H9 (cell line): ENCODE data around the gene ITGB2. TPM values are rescaled to one million over a fixed set of nuclear protein-coding genes. Genes with fewer than 3 reads are reported as not detected.

ENCODE experiments used
- DNase-seq: peaks from one replicate; pipeline ENCODE4 v3.0.0-alpha.2; 2017
- H2AFZ ChIP-seq: one replicate; pipeline ENCODE4 v1.6.1; 2013; ENCODE audit warnings: mild to moderate bottlenecking, low read length, control low read depth, moderate library complexity
- H2AK5ac ChIP-seq: 2 replicates; pipeline ENCODE4 v1.6.1; 2013; ENCODE audit warnings: low read length, control low read depth, mixed read lengths; ENCODE audit not compliant: insufficient read length
- H2BK120ac ChIP-seq: one replicate; pipeline ENCODE4 v1.6.1; 2013; ENCODE audit warnings: low read depth, mild to moderate bottlenecking, low read length, control low read depth, inconsistent platforms; ENCODE audit not compliant: poor library complexity, severe bottlenecking
- H2BK12ac ChIP-seq: 2 replicates; pipeline ENCODE4 v1.6.1; 2013; ENCODE audit warnings: low read length, control low read depth, mixed read lengths, low read depth; ENCODE audit not compliant: insufficient read length
- H2BK15ac ChIP-seq: 2 replicates; pipeline ENCODE4 v1.6.1; 2013; ENCODE audit warnings: low read depth, low read length, control low read depth
- H2BK20ac ChIP-seq: one replicate; pipeline ENCODE4 v1.6.1; 2013; ENCODE audit warnings: low read depth, mild to moderate bottlenecking, low read length, control low read depth, inconsistent platforms; ENCODE audit not compliant: poor library complexity, severe bottlenecking
- H2BK5ac ChIP-seq: 2 replicates; pipeline ENCODE4 v1.6.1; 2013; ENCODE audit warnings: low read length, control low read depth, mixed read lengths; ENCODE audit not compliant: insufficient read length
- H3K14ac ChIP-seq: 2 replicates; pipeline ENCODE4 v1.6.1; 2013; ENCODE audit warnings: low read length, control low read depth; ENCODE audit not compliant: insufficient read depth
- H3K18ac ChIP-seq: 2 replicates; pipeline ENCODE4 v1.6.1; 2013; ENCODE audit warnings: low read depth, mild to moderate bottlenecking, mixed read lengths, low read length, control low read depth; ENCODE audit not compliant: insufficient read length
- H3K23ac ChIP-seq: 2 replicates; pipeline ENCODE4 v1.6.1; 2013; ENCODE audit warnings: low read length, control low read depth, mixed read lengths, low read depth; ENCODE audit not compliant: insufficient read length
- H3K23me2 ChIP-seq: 2 replicates; pipeline ENCODE4 v1.6.1; 2013; ENCODE audit warnings: low read depth, mild to moderate bottlenecking, mixed read lengths, low read length, control low read depth; ENCODE audit not compliant: insufficient read length, poor library complexity, severe bottlenecking
- H3K27ac ChIP-seq: 2 replicates; pipeline ENCODE4 v1.5.1; 2013; ENCODE audit warnings: low read length, control low read depth, mixed read lengths, low read depth; ENCODE audit not compliant: insufficient read length
- H3K27me3 ChIP-seq: 2 replicates; pipeline ENCODE4 v1.6.1; 2013; ENCODE audit warnings: low read length, control low read depth, inconsistent platforms; ENCODE audit not compliant: insufficient read depth
- H3K4ac ChIP-seq: 2 replicates; pipeline ENCODE4 v1.6.1; 2013; ENCODE audit warnings: low read depth, mild to moderate bottlenecking, control low read depth, inconsistent platforms, low read length, moderate library complexity
- H3K4me1 ChIP-seq: 2 replicates; pipeline ENCODE4 v1.6.1; 2013; ENCODE audit warnings: low read length, control low read depth, inconsistent platforms; ENCODE audit not compliant: insufficient read depth
- H3K4me2 ChIP-seq: 2 replicates; pipeline ENCODE4 v1.6.1; 2013; ENCODE audit warnings: low read length, control low read depth, mixed read lengths; ENCODE audit not compliant: insufficient read length, insufficient read depth
- H3K56ac ChIP-seq: 2 replicates; pipeline ENCODE4 v1.6.1; 2013; ENCODE audit warnings: low read depth, mild to moderate bottlenecking, mixed read lengths, low read length, control low read depth; ENCODE audit not compliant: insufficient read length
- H3K79me1 ChIP-seq: 2 replicates; pipeline ENCODE4 v1.6.1; 2013; ENCODE audit warnings: low read depth, mild to moderate bottlenecking, moderate library complexity, low read length, control low read depth, inconsistent platforms; ENCODE audit not compliant: insufficient read depth, poor library complexity, severe bottlenecking
- H3K79me2 ChIP-seq: 2 replicates; pipeline ENCODE4 v1.6.1; 2013; ENCODE audit warnings: low read length, control low read depth, inconsistent platforms; ENCODE audit not compliant: insufficient read depth
- H3K9ac ChIP-seq: 2 replicates; pipeline ENCODE4 v1.6.1; 2013; ENCODE audit warnings: low read length, control low read depth, mixed read lengths; ENCODE audit not compliant: insufficient read length; ENCODE audit errors: extremely low read depth
- H3K9me3 ChIP-seq: one replicate; pipeline ENCODE4 v1.6.1; 2013; ENCODE audit warnings: low read depth, low read length, inconsistent platforms; ENCODE audit not compliant: control insufficient read depth
- H3T11ph ChIP-seq: one replicate; pipeline ENCODE4 v1.6.1; 2013; ENCODE audit warnings: mild to moderate bottlenecking, low read length, control low read depth, inconsistent platforms
- H4K20me1 ChIP-seq: one replicate; pipeline ENCODE4 v1.6.1; 2013; ENCODE audit not compliant: control insufficient read depth, insufficient read length, insufficient read depth
- H4K5ac ChIP-seq: 2 replicates; pipeline ENCODE4 v1.6.1; 2013; ENCODE audit warnings: low read depth, mild to moderate bottlenecking, mixed read lengths, low read length, control low read depth; ENCODE audit not compliant: insufficient read length
- H4K8ac ChIP-seq: replicated peaks from 2 replicates; pipeline ENCODE4 v1.6.1; 2013; ENCODE audit warnings: low read length, control low read depth, mixed read lengths, low read depth; ENCODE audit not compliant: insufficient read length
- H4K91ac ChIP-seq: 2 replicates; pipeline ENCODE4 v1.6.1; 2013; ENCODE audit warnings: low read depth, mild to moderate bottlenecking, moderate library complexity, mixed read lengths, low read length, control low read depth; ENCODE audit not compliant: insufficient read length
- H3K27ac Mint-ChIP-seq, 3 experiments: 2 replicates in 2 of 3; 3 replicates in 1 of 3; pipeline ENCODE4 v1.8.0; 2020 to 2021; ENCODE audit warnings: mixed read lengths in 3 of 3, mild to moderate bottlenecking in 1 of 3, moderate library complexity in 1 of 3
- H3K27me3 Mint-ChIP-seq: 2 replicates; pipeline ENCODE4 v1.8.0; 2021; ENCODE audit warnings: low read depth, mild to moderate bottlenecking, moderate library complexity, mixed read lengths
- H3K36me3 Mint-ChIP-seq, 3 experiments: 2 replicates in 2 of 3; 3 replicates in 1 of 3; pipeline ENCODE4 v1.8.0; 2020 to 2021; ENCODE audit warnings: low read depth in 3 of 3, mixed read lengths in 3 of 3; ENCODE audit not compliant: insufficient read depth in 1 of 3
- H3K4me1 Mint-ChIP-seq, 2 experiments: 2 replicates each; pipeline ENCODE4 v1.8.0; 2020; ENCODE audit warnings: mixed read lengths in 2 of 2
- H3K4me3 Mint-ChIP-seq, 2 experiments: 2 replicates in 1 of 2; 3 replicates in 1 of 2; pipeline ENCODE4 v1.8.0; 2020 to 2021; ENCODE audit warnings: mild to moderate bottlenecking in 2 of 2, mixed read lengths in 2 of 2, moderate library complexity in 1 of 2
- H3K9me3 Mint-ChIP-seq, 2 experiments: 2 replicates in 1 of 2; 3 replicates in 1 of 2; pipeline ENCODE4 v1.8.0; 2020; ENCODE audit warnings: mild to moderate bottlenecking in 2 of 2, mixed read lengths in 2 of 2, moderate library complexity in 1 of 2
- whole genome bisulfite sequencing: extraction: QIAGEN DNeasy Blood & Tissue Kit; methylation state at CpG from one replicate; pipeline ENCODE4 v1.1.7; 2013; ENCODE audit warnings: missing lambda C conversion rate, low lambda C conversion rate, mixed read lengths; ENCODE audit not compliant: insufficient read length; ENCODE audit errors: extremely low coverage; 5-methylcytosine and 5-hydroxymethylcytosine counted together
- total RNA-seq: library from RNA; stranded (reverse); gene quantifications from 2 replicates; pipeline ENCODE4 v1.2.1, GENCODE V29; 2021
- TF ChIP-seq, protein P1 (sequence below): fragments of 200-600 bp; sonication (generic); conservative IDR thresholded peaks from 3 replicates; pipeline ENCODE4 v1.8.0; 2021; ENCODE audit warnings: antibody characterized with exemption, mild to moderate bottlenecking

The ITGB2 gene
- total RNA-seq, 1 experiment from 2014 or later: 1.1 TPM

DNA sequence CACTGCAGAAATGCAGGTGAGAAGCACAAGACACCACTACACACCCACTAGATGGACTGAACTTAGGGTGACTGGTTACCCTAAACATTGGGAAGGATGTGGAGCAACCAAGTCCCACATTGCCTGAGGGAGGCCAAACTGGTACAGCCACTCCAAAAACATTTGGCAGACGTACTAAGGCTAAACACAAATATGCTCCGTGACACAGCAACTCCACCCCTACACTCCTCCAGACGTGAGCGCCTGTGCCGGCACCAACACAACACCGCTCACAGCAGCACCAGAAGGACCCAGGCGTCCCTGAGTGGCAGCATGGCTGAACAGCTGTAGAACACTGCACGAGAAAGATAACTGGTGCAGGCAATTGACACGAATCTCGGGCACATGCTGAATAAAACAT is 61.9 kb downstream of the ITGB2 start:
- Mint-ChIP-seq H3K4me1 (peaks cover 6% of the 10 kb centered on the region in 2 experiments; a peak in 3 of 4 replicates), H3K36me3 (peaks cover 46 to 78% (median 75%) of the 10 kb centered on the region in 3 experiments; a peak in 6 of 7 replicates), H3K4me3 (no peak overlapping the region; a peak in 1 of 5 replicates), H3K27ac (no peak overlapping the region; a peak in 2 of 7 replicates), H3K27me3 (no peaks in the 10 kb centered on the region), H3K9me3 (no peaks in the 10 kb centered on the region)
- no peak overlapping the region for H4K91ac ChIP-seq
- no peaks in the 10 kb centered on the region for H3K27me3 ChIP-seq
- no peak overlapping the region for H3K18ac ChIP-seq
- TF ChIP-seq, protein P1, sequence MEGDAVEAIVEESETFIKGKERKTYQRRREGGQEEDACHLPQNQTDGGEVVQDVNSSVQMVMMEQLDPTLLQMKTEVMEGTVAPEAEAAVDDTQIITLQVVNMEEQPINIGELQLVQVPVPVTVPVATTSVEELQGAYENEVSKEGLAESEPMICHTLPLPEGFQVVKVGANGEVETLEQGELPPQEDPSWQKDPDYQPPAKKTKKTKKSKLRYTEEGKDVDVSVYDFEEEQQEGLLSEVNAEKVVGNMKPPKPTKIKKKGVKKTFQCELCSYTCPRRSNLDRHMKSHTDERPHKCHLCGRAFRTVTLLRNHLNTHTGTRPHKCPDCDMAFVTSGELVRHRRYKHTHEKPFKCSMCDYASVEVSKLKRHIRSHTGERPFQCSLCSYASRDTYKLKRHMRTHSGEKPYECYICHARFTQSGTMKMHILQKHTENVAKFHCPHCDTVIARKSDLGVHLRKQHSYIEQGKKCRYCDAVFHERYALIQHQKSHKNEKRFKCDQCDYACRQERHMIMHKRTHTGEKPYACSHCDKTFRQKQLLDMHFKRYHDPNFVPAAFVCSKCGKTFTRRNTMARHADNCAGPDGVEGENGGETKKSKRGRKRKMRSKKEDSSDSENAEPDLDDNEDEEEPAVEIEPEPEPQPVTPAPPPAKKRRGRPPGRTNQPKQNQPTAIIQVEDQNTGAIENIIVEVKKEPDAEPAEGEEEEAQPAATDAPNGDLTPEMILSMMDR: no peak
- WGBS: no CpG with 5 or more reads among the region's 10 CpGs
- H3K4me1 ChIP-seq: no peaks in the 10 kb centered on the region
- no peak overlapping the region for H2BK20ac ChIP-seq
- DNase-seq: no peak
- no peaks in the 10 kb centered on the region for H3K23me2 ChIP-seq
- H4K5ac ChIP-seq: no peak overlapping the region
- H2BK15ac ChIP-seq: no peak overlapping the region
- H2AK5ac ChIP-seq: no peak overlapping the region
- no peak overlapping the region for H3T11ph ChIP-seq
- H4K8ac ChIP-seq: no peak overlapping the region
- H4K20me1 ChIP-seq: peaks cover 3% of the 10 kb centered on the region
- H2AFZ ChIP-seq: no peak overlapping the region
- no peak overlapping the region for H3K9ac ChIP-seq
- H2BK12ac ChIP-seq: no peak overlapping the region
- H3K27ac ChIP-seq: no peak overlapping the region
- H3K14ac ChIP-seq: no peak overlapping the region
- no peaks in the 10 kb centered on the region for H3K9me3 ChIP-seq
- no peak overlapping the region for H3K4ac ChIP-seq
- H3K4me2 ChIP-seq: no peak overlapping the region
- no peak overlapping the region for H2BK5ac ChIP-seq
- H3K79me1 ChIP-seq: no peaks in the 10 kb centered on the region
- no peak overlapping the region for H3K56ac ChIP-seq
- H3K79me2 ChIP-seq: peaks cover 13% of the 10 kb centered on the region; the same call in 1 of the 2 replicates
- no peak overlapping the region for H3K23ac ChIP-seq
- no peak overlapping the region for H2BK120ac ChIP-seq
